GM19099 (cell line): Measurements from ENCODE around the gene ELK3.

Experiments used
- POLR2A ChIP-seq: IDR thresholded peaks from 3 replicates; pipeline ENCODE4 v1.6.1; 2011; ENCODE audit warnings: low read depth; ENCODE audit not compliant: insufficient read length; ENCODE audit errors: extremely low read depth

The ELK3 gene

GRCh38 chr12:96271469-96272199, 77.5 kb downstream of the ELK3 start:
- TF ChIP-seq POLR2A: no peak

GRCh38 chr12:96274331-96274730, 80.2 kb downstream of the ELK3 start:
- no peak for TF ChIP-seq POLR2A

- no peak for TF ChIP-seq POLR2A
Observed at GRCh38 chr12:96285158-96285557, 91.0 kb downstream of the ELK3 start.

GRCh38 chr12:96289067-96289466, 94.9 kb downstream of the ELK3 start:
- no peak for TF ChIP-seq POLR2A

GRCh38 chr12:96293093-96293492, 98.9 kb downstream of the ELK3 start:
- no peak for TF ChIP-seq POLR2A

GRCh38 chr12:96294831-96295230, 100.7 kb downstream of the ELK3 start:
- no peak for TF ChIP-seq POLR2A

- no peak for TF ChIP-seq POLR2A
Observed at GRCh38 chr12:96295532-96296160, 101.5 kb downstream of the ELK3 start.

- no peak for TF ChIP-seq POLR2A
Observed at GRCh38 chr12:96297504-96297903, 103.3 kb downstream of the ELK3 start.

- no peak for TF ChIP-seq POLR2A
Observed at GRCh38 chr12:96300064-96300463, 105.9 kb downstream of the ELK3 start.

GRCh38 chr12:96301732-96302131, 107.6 kb downstream of the ELK3 start:
- TF ChIP-seq POLR2A: no peak

GRCh38 chr12:96302687-96303310, 108.6 kb downstream of the ELK3 start:
- no peak for TF ChIP-seq POLR2A

GRCh38 chr12:96303653-96304052, 109.5 kb downstream of the ELK3 start:
- no peak for TF ChIP-seq POLR2A

GRCh38 chr12:96305665-96306064, 111.5 kb downstream of the ELK3 start:
- TF ChIP-seq POLR2A: no peak

GRCh38 chr12:96308881-96309280, 114.7 kb downstream of the ELK3 start:
- TF ChIP-seq POLR2A: no peak

- no peak for TF ChIP-seq POLR2A
Observed at GRCh38 chr12:96310067-96310466, 115.9 kb downstream of the ELK3 start.

- no peak for TF ChIP-seq POLR2A
Observed at GRCh38 chr12:96311191-96311590, 117.0 kb downstream of the ELK3 start.
